ENCODE data around the gene TTC39B.

TTC39B gene

DNA sequence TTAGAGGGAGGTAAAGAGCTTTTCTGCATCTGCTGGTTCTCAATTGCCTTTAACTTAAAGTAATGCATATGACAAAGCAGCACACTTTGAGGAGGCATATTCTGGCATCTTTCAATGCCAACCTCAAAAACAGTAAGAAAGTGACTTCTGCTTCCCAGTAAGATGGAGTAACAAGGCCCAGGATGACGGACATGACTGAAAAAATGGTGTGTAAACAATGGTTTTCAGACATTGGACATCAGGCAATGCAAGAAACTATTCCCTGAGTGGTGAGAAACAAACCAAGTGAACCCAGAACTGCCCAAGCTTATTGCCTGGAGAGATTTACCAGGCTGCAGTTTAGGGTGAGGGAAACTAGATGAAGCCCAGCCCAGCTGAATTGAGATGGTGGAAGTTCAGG is 39.8 kb upstream of the TTC39B start:
- Histone ChIP-seq H3K9ac (ENCODE audit: low read length) (no peak overlapping the region), H3F3A (ENCODE audit: insufficient read depth, low read length) (no peaks in the 10 kb centered on the region), H3K4me3 (ENCODE audit: low read length) (no peak overlapping the region), H3K36me3 (replicated peaks; ENCODE audit: insufficient read depth, low read length) (no peaks in the 10 kb centered on the region), H3K27me3 (replicated peaks; ENCODE audit: insufficient read depth, low read length) (no peaks in the 10 kb centered on the region), H4K20me1 (ENCODE audit: insufficient read depth, low read length) (no peaks in the 10 kb centered on the region), H2AFZ (ENCODE audit: low read length) (no peak overlapping the region), H3K27ac (ENCODE audit: low read length) (no peak overlapping the region), H3K4me1 (ENCODE audit: low read length) (no peaks in the 10 kb centered on the region), H3K9me2 (replicated peaks; ENCODE audit: insufficient read depth, low read length) (no peaks in the 10 kb centered on the region), H3K9me3 (replicated peaks; ENCODE audit: insufficient read depth, low read length) (no peaks in the 10 kb centered on the region), H3K4me2 (ENCODE audit: low read depth, low read length) (no peak overlapping the region), H3K79me2 (ENCODE audit: low read length) (no peaks in the 10 kb centered on the region)
- DNase-seq, result no peak
- TF ChIP-seq EZH2phosphoT487 (IDR thresholded peaks at IDR 0.05; ENCODE audit: low read length) (no peak), EZH2 (optimal IDR thresholded peaks at IDR 0.05; ENCODE audit: low read depth, low read length) (no peak)
- TF ChIP-seq, protein P1, sequence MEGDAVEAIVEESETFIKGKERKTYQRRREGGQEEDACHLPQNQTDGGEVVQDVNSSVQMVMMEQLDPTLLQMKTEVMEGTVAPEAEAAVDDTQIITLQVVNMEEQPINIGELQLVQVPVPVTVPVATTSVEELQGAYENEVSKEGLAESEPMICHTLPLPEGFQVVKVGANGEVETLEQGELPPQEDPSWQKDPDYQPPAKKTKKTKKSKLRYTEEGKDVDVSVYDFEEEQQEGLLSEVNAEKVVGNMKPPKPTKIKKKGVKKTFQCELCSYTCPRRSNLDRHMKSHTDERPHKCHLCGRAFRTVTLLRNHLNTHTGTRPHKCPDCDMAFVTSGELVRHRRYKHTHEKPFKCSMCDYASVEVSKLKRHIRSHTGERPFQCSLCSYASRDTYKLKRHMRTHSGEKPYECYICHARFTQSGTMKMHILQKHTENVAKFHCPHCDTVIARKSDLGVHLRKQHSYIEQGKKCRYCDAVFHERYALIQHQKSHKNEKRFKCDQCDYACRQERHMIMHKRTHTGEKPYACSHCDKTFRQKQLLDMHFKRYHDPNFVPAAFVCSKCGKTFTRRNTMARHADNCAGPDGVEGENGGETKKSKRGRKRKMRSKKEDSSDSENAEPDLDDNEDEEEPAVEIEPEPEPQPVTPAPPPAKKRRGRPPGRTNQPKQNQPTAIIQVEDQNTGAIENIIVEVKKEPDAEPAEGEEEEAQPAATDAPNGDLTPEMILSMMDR (IDR thresholded peaks at IDR 0.05; ENCODE audit: low read length), result no peak

DNA sequence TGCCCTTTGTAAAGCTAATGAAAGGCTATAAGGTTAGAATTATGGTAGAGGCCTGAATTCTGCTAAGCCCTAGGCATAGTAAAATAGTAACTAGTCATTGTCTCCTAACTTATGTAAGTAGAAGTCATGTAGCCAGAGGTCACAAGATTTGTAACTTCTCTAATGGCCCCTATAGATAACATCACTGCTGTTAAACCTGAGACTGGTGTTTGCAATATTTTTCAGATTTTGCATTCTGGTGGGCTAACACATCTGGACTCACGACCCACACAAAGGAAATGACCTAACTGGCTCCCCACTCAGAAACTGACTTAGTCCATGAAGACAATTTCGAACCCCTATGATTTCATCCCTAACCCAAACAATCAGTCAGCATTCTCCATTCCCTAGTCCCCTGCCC is 37.2 kb upstream of the TTC39B start:
- no peak overlapping the region for H3K4me3 ChIP-seq (ENCODE audit: low read length)
- H2AFZ ChIP-seq (ENCODE audit: low read length), result no peak overlapping the region
- H3K27ac ChIP-seq (ENCODE audit: low read length), result no peak overlapping the region

DNA sequence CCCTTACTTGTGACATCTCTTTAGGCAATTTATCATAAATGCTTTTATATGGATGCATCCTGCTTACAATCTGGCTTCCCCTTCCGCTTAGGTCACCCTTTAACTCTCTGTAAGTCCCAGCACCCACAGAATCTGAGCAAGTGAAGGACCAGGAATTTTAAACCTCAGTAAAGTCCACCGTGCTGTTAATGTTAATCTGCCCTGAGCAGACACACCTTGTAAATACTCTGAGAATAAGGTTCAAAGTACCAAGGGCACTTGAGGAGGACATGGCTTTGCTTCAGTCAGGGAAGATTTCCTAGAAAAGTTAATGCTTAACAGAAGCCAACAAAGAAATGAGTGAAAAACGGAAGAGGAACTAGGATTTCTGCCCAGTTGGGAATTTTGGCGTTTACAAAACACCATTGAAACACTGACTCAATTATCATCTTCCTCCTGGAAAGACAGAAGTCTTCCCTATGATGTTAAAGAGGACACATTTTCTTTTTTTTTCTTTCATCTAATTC is 26.4 kb upstream of the TTC39B start:
- no peak for DNase-seq
- H3K79me2 ChIP-seq (ENCODE audit: low read length), result no peaks in the 10 kb centered on the region
- no peak overlapping the region for H2AFZ ChIP-seq (ENCODE audit: low read length)
- no peak overlapping the region for H3K4me3 ChIP-seq (ENCODE audit: low read length)
- H3F3A ChIP-seq (ENCODE audit: insufficient read depth, low read length), result no peaks in the 10 kb centered on the region
- no peak overlapping the region for H3K9ac ChIP-seq (ENCODE audit: low read length)
- H3K36me3 ChIP-seq (replicated peaks; ENCODE audit: insufficient read depth, low read length), result no peaks in the 10 kb centered on the region
- H3K4me1 ChIP-seq (ENCODE audit: low read length), result no peaks in the 10 kb centered on the region
- no peaks in the 10 kb centered on the region for H3K27me3 ChIP-seq (replicated peaks; ENCODE audit: insufficient read depth, low read length)
- TF ChIP-seq EZH2 (optimal IDR thresholded peaks at IDR 0.05; ENCODE audit: low read depth, low read length) (no peak), EZH2phosphoT487 (IDR thresholded peaks at IDR 0.05; ENCODE audit: low read length) (no peak)
- TF ChIP-seq, protein P1 (IDR thresholded peaks at IDR 0.05; ENCODE audit: low read length), result no peak
- H3K9me3 ChIP-seq (replicated peaks; ENCODE audit: insufficient read depth, low read length), result no peaks in the 10 kb centered on the region
- H3K4me2 ChIP-seq (ENCODE audit: low read depth, low read length), result no peak overlapping the region
- H3K9me2 ChIP-seq (replicated peaks; ENCODE audit: insufficient read depth, low read length), result no peaks in the 10 kb centered on the region
- H3K27ac ChIP-seq (ENCODE audit: low read length), result no peak overlapping the region
- no peaks in the 10 kb centered on the region for H4K20me1 ChIP-seq (ENCODE audit: insufficient read depth, low read length)

More for the DNA sequence above, 37.2 kb upstream of the TTC39B start:
- Histone ChIP-seq H3K79me2 (ENCODE audit: low read length) (no peaks in the 10 kb centered on the region), H3K9ac (ENCODE audit: low read length) (no peak overlapping the region), H3K36me3 (replicated peaks; ENCODE audit: insufficient read depth, low read length) (no peaks in the 10 kb centered on the region), H3K9me3 (replicated peaks; ENCODE audit: insufficient read depth, low read length) (no peaks in the 10 kb centered on the region), H4K20me1 (ENCODE audit: insufficient read depth, low read length) (no peaks in the 10 kb centered on the region), H3K27me3 (replicated peaks; ENCODE audit: insufficient read depth, low read length) (no peaks in the 10 kb centered on the region), H3K4me1 (ENCODE audit: low read length) (no peaks in the 10 kb centered on the region), H3K9me2 (replicated peaks; ENCODE audit: insufficient read depth, low read length) (no peaks in the 10 kb centered on the region), H3F3A (ENCODE audit: insufficient read depth, low read length) (no peaks in the 10 kb centered on the region), H3K4me2 (ENCODE audit: low read depth, low read length) (no peak overlapping the region)
- TF ChIP-seq, protein P1 (IDR thresholded peaks at IDR 0.05; ENCODE audit: low read length), result no peak
- TF ChIP-seq EZH2 (optimal IDR thresholded peaks at IDR 0.05; ENCODE audit: low read depth, low read length) (no peak), EZH2phosphoT487 (IDR thresholded peaks at IDR 0.05; ENCODE audit: low read length) (no peak)
- no peak for DNase-seq

Measured in MM.1S (cell line).